Effector memory CD8-positive, alpha-beta T cell (primary cell): ENCODE measurements around the gene ERVK3-1.
"Not testable (repeated sequence)": the region's sequence is repeated elsewhere in the genome, so short reads cannot be mapped to it uniquely, and the experiment has no call there.

Source experiments
- ATAC-seq: fragments of 150-1000 bp; cut with Tn5 transposase; replicated peaks from 2 replicates; pipeline ENCODE4 v1.10.0; 2021; ENCODE audit warnings: mild to moderate bottlenecking, moderate library complexity
- DNase-seq, 3 experiments: peaks; one replicate each; pipeline ENCODE4 v3.0.0; 2021
- H3K27ac Mint-ChIP-seq, 2 donors: one replicate each; pipeline ENCODE4 v1.8.0; 2022; ENCODE audit warnings: mild to moderate bottlenecking in 2 of 2, mixed read lengths in 2 of 2, moderate library complexity in 2 of 2
- H3K27me3 Mint-ChIP-seq, 2 donors: one replicate each; pipeline ENCODE4 v1.8.0; 2022; ENCODE audit warnings: mixed read lengths in 2 of 2
- H3K36me3 Mint-ChIP-seq: one replicate; pipeline ENCODE4 v1.8.0; 2022; ENCODE audit warnings: mild to moderate bottlenecking, moderate library complexity, mixed read lengths; ENCODE audit not compliant: insufficient read depth
- H3K4me1 Mint-ChIP-seq, 2 donors: one replicate each; pipeline ENCODE4 v1.8.0; 2022; ENCODE audit warnings: low read depth in 2 of 2, mixed read lengths in 2 of 2
- H3K4me3 Mint-ChIP-seq, 2 donors: one replicate each; pipeline ENCODE4 v1.8.0; 2022; ENCODE audit warnings: mild to moderate bottlenecking in 2 of 2, mixed read lengths in 2 of 2, moderate library complexity in 2 of 2
- H3K9me3 Mint-ChIP-seq, 2 donors: one replicate each; pipeline ENCODE4 v1.8.0; 2022; ENCODE audit warnings: mixed read lengths in 2 of 2

The ERVK3-1 gene

DNA sequence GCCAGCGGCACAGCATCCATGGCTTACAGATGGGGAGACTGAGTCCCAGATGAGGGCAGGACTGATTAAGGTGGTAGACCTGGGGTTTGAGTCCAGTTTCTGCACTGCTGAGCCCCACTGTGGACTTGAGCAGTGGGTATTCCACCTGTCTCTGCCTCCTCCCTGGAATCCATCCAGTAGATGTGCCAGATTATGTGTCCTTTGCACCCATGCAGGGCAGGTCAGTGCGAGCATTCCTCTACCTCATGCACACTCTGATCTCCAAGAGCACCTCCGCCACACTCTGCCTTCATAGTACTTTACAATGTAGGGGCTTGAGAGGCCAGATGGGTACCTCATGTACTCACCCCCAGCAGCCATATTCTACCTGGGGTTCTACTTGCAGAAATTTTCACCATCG, 31.6 kb downstream of the ERVK3-1 start:
- DNase-seq (no peak), ATAC-seq (no peak)
- H3K27ac Mint-ChIP-seq: no peak overlapping the region
- peaks cover 3 to 7% of the 10 kb centered on the region in 2 donors for H3K4me1 Mint-ChIP-seq
- no peaks in the 10 kb centered on the region for H3K36me3 Mint-ChIP-seq
- no peaks in the 10 kb centered on the region for H3K9me3 Mint-ChIP-seq
- no peaks in the 10 kb centered on the region for H3K27me3 Mint-ChIP-seq
- no peak overlapping the region for H3K4me3 Mint-ChIP-seq

- Mint-ChIP-seq H3K9me3 (no peaks in the 10 kb centered on the region), H3K36me3 (peaks cover 2% of the 10 kb centered on the region), H3K4me3 (no peak overlapping the region), H3K4me1 (peaks cover 3 to 7% of the 10 kb centered on the region in 2 donors), H3K27ac (no peak overlapping the region), H3K27me3 (no peaks in the 10 kb centered on the region)
- DNase-seq (no peak), ATAC-seq (no peak)
Measured at GRCh38 chr19:58338336-58338735, 33.2 kb downstream of the ERVK3-1 start.

- Mint-ChIP-seq H3K27me3 (no peaks in the 10 kb centered on the region), H3K4me3 (no peak overlapping the region), H3K9me3 (no peaks in the 10 kb centered on the region), H3K27ac (no peak overlapping the region), H3K4me1 (peaks cover 3 to 7% of the 10 kb centered on the region in 2 donors), H3K36me3 (peaks cover 2% of the 10 kb centered on the region)
- no peak for ATAC-seq
- DNase-seq: no peak
Measured at GRCh38 chr19:58338825-58339558, 33.8 kb downstream of the ERVK3-1 start.

DNA sequence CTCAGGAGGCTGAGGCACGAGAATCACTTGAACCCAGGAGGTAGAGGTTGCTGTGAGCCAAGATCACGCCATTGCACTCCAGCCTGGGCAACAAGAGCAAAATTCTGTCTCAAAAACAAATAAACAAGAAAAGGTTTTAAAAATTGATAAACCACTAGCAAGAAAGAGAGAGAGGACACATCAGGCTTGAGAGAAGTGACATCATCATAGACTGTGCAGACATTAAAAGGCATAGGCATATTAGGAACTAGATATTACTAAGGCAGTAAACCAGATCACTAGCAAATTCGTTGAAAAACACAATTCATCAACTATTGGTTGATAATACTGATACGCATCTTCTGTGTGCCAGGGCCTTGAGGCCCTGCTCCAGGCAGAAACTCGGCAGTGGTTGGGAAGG, 40.4 kb downstream of the ERVK3-1 start:
- peaks cover 9 to 29% of the 10 kb centered on the region in 2 donors for H3K4me1 Mint-ChIP-seq
- peaks cover 15% of the 10 kb centered on the region for H3K36me3 Mint-ChIP-seq
- peaks cover 0 to 2% of the 10 kb centered on the region in 2 donors for H3K9me3 Mint-ChIP-seq
- ATAC-seq: no peak
- H3K27me3 Mint-ChIP-seq: no peaks in the 10 kb centered on the region
- peak overlapping the region; percentile 89 to 90 for H3K27ac Mint-ChIP-seq
- DNase-seq: no peak
- H3K4me3 Mint-ChIP-seq: peak overlapping the region; percentile 90

DNA sequence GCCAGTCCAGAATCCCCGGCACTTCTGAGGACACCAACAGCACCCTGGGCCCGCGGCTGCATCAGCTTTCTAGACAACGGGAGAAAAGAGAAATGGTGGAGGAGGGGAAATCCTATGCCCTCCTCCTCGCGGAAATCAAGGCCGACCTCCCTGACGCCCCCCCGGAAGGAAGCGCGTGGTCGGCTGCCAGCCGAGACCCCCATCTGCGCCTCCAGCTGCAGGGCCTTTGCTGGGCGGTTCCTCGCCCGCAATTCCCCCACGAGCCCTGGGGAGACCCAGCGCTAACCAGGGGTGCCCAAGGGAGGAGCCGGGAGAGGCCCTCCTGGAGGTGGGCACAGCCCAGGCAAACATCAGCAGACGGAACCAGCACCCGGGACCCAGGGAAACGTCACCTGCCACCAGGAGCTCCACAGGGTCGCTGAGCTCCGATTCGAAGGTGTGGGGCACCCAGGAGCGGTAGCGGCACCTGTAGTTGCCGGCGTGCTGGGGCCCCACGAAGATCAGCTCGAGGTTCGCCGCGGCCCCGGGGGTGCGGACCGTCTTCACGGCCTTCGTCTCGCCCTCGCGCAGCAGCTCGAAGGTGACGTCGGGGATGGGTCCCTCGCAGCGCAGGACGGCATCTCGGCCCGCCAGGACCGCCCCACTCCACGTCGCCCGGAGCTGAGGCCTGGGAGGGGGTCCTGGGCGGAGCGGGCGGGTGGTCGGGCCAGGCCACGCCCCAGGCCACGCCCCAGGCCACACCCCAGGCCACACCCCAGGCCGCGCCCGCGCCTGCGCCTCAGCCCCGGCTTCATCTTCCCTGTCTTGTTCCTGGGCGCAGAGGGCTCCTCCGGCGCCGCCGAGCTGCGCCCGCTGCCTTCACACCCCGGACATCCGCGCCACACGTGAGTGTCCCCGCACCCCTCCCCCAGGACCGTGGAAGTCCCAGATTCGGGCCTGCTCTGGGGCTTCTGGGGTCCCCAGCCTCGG, 42.1 kb downstream of the ERVK3-1 start:
- Mint-ChIP-seq H3K27me3 (no peaks in the 10 kb centered on the region), H3K9me3 (peaks cover 0 to 2% of the 10 kb centered on the region in 2 donors), H3K27ac (peak overlapping the region; percentile 89 to 90), H3K4me1 (peaks cover 9 to 29% of the 10 kb centered on the region in 2 donors), H3K36me3 (peaks cover 15% of the 10 kb centered on the region), H3K4me3 (peak overlapping the region; percentile 90)
- peak; percentile 88 for ATAC-seq
- peak; percentile 53 to 58 (median 55) for DNase-seq

DNA sequence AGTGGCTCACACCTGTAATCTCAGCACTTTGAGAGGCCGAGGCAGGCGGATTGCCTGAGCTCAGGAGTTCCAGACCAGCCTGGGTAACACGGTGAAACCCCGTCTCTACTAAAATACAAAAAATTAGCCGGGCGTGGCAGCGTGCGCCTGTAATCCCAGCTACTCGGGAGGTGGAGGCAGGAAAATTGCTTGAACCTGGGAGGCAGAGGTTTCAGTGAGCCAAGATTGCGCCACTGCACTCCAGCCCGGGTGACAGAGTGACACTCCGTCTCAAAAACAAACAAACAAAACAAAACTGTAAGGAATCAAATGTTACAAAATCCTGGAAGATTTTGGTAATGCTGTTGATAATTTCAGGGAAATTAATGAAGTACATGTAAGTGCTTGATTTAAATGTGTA, 42.9 kb downstream of the ERVK3-1 start:
- Mint-ChIP-seq H3K36me3 (peaks cover 12% of the 10 kb centered on the region), H3K4me1 (peaks cover 10 to 29% of the 10 kb centered on the region in 2 donors), H3K4me3 (peak overlapping the region; percentile 90), H3K27ac (peak overlapping the region; percentile 83 to 89)
- DNase-seq, H3K9me3 Mint-ChIP-seq, H3K27me3 Mint-ChIP-seq, ATAC-seq: not testable (repeated sequence)

DNA sequence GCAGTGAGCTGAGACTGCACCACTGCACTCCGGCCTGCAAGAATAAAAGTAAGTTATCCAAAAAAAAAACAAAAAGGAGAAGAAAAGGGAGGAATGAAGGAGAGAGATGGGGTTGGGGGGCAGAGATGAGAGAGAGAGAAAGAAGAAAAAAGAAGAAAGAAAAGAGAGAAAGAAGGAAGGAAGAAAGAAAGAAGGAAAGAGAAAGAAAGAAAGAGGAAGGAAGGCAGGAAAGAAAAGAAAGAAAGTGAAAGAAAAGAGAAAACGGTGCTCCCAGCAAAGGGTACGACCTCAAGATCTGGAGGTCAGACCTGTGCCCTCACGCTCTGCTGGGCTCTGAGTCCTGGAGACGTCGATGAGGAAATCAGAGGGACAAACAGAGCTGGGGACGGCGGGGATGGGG, 44.4 kb downstream of the ERVK3-1 start:
- H3K27ac Mint-ChIP-seq: no peak overlapping the region
- ATAC-seq: no peak
- H3K9me3 Mint-ChIP-seq: peaks cover 0 to 2% of the 10 kb centered on the region in 2 donors
- H3K4me3 Mint-ChIP-seq: no peak overlapping the region
- peaks cover 17% of the 10 kb centered on the region for H3K36me3 Mint-ChIP-seq
- DNase-seq: no peak
- peaks cover 10 to 27% of the 10 kb centered on the region in 2 donors for H3K4me1 Mint-ChIP-seq
- H3K27me3 Mint-ChIP-seq: no peaks in the 10 kb centered on the region

GRCh38 chr19:58350001-58350861, 45.1 kb downstream of the ERVK3-1 start:
- H3K4me3 Mint-ChIP-seq: no peak overlapping the region
- no peak for DNase-seq

DNA sequence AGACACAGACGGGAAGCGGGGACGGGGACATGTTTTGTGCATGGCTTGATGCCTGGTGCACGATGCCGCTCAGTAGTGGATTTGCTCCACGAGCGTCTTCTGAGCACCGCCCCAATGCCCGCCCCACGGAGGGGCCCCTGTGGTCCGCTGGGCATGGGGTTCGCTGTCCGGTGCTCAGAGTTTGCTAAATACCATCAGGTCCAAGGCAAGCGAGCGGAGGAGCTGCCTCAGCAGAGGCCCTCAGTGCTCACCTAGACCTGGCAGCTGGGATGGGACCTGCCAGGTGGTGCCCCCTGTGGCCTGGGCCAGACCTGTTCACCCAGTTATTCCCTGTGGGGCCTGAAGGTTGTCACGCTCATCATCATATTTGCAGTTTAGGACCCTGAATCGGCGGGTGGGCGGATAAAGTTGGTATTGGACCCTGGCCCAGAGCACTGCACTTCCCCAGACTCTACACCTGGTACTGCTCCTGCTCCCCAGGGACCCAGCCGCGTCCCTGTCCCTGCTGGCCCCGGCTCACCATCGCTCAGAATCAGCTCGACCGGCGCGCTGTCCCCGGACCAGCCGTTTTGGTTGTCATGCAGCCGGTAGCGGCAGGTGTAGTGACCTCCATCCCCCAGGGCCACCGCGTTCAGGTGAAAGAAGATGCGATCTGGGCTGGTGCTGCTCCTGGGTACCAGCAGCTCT, 45.8 kb downstream of the ERVK3-1 start:
- Mint-ChIP-seq H3K9me3 (peaks cover 0 to 2% of the 10 kb centered on the region in 2 donors), H3K4me1 (peaks cover 8 to 19% of the 10 kb centered on the region in 2 donors), H3K4me3 (no peak overlapping the region), H3K27ac (no peak overlapping the region), H3K36me3 (peaks cover 17% of the 10 kb centered on the region), H3K27me3 (no peaks in the 10 kb centered on the region)
- ATAC-seq: no peak
- DNase-seq: no peak

More at GRCh38 chr19:58350001-58350861, 45.1 kb downstream of the ERVK3-1 start:
- Mint-ChIP-seq H3K36me3 (peaks cover 17% of the 10 kb centered on the region), H3K27me3 (no peaks in the 10 kb centered on the region), H3K9me3 (peaks cover 0 to 2% of the 10 kb centered on the region in 2 donors), H3K4me1 (peaks cover 10 to 24% of the 10 kb centered on the region in 2 donors), H3K27ac (no peak overlapping the region)
- no peak for ATAC-seq

GRCh38 chr19:58351558-58351878, 46.3 kb downstream of the ERVK3-1 start:
- ATAC-seq (no peak), DNase-seq (no peak)
- Mint-ChIP-seq H3K36me3 (peaks cover 14% of the 10 kb centered on the region), H3K9me3 (peaks cover 0 to 2% of the 10 kb centered on the region in 2 donors), H3K27ac (peak overlapping the region in 1 of 2 donors; percentile 66), H3K4me3 (no peak overlapping the region), H3K4me1 (peaks cover 8 to 17% of the 10 kb centered on the region in 2 donors), H3K27me3 (no peaks in the 10 kb centered on the region)

- Mint-ChIP-seq H3K4me3 (no peak overlapping the region), H3K27ac (peak overlapping the region; percentile 63 to 66), H3K4me1 (peaks cover 4 to 14% of the 10 kb centered on the region in 2 donors), H3K27me3 (no peaks in the 10 kb centered on the region), H3K9me3 (peaks cover 0 to 2% of the 10 kb centered on the region in 2 donors), H3K36me3 (peaks cover 9% of the 10 kb centered on the region)
- ATAC-seq: no peak
- DNase-seq: no peak
Measured at GRCh38 chr19:58351990-58352755, 47.0 kb downstream of the ERVK3-1 start.
